HS-5 (cell line): ENCODE data around the gene SHANK3.
"Not testable (repeated sequence)": the region's sequence is repeated elsewhere in the genome, so short reads cannot be mapped to it uniquely, and the experiment has no call there.

Experiments
- DNase-seq: peaks from one replicate; pipeline ENCODE4 v3.0.0-alpha.2; 2012; ENCODE audit warnings: low read depth

The SHANK3 gene

GRCh38 chr22:50653256-50653655 is 19.4 kb upstream of the SHANK3 start:
- DNase-seq: no peak

- DNase-seq: not testable (repeated sequence)
These were observed 18.0 kb upstream of the SHANK3 start for GRCh38 chr22:50654664-50655063.

- DNase-seq: peak; percentile 44
These were observed 16.2 kb upstream of the SHANK3 start for GRCh38 chr22:50656122-50657070.

GRCh38 chr22:50657925-50658324 is 14.7 kb upstream of the SHANK3 start:
- no peak for DNase-seq

GRCh38 chr22:50659711-50660110 is 12.9 kb upstream of the SHANK3 start:
- not testable (repeated sequence) for DNase-seq

- DNase-seq: no peak
These were observed 12.3 kb upstream of the SHANK3 start for GRCh38 chr22:50660306-50660705.

- DNase-seq: no peak
These were observed 7.4 kb upstream of the SHANK3 start for GRCh38 chr22:50665212-50665611.

- DNase-seq: no peak
These were observed 6.9 kb upstream of the SHANK3 start for GRCh38 chr22:50665738-50666137.

GRCh38 chr22:50670513-50670912 is 2.1 kb upstream of the SHANK3 start:
- no peak for DNase-seq

GRCh38 chr22:50670914-50671538 is 1.6 kb upstream of the SHANK3 start:
- no peak for DNase-seq

- DNase-seq: no peak
These were observed 982 bp upstream of the SHANK3 start for GRCh38 chr22:50671641-50672040.

- no peak for DNase-seq
These were observed 582 bp upstream of the SHANK3 start for GRCh38 chr22:50672041-50672440.

- DNase-seq: no peak
These were observed 857 bp downstream of the SHANK3 start for GRCh38 chr22:50673231-50674129.

- DNase-seq: no peak
These were observed 1.5 kb downstream of the SHANK3 start for GRCh38 chr22:50674130-50674500.

GRCh38 chr22:50674606-50675552 is 2.3 kb downstream of the SHANK3 start:
- no peak for DNase-seq

- DNase-seq: no peak
These were observed 3.0 kb downstream of the SHANK3 start for GRCh38 chr22:50675553-50676179.

- DNase-seq: no peak
These were observed 3.6 kb downstream of the SHANK3 start for GRCh38 chr22:50676180-50676636.

- no peak for DNase-seq
These were observed 4.3 kb downstream of the SHANK3 start for GRCh38 chr22:50676661-50677492.

GRCh38 chr22:50677493-50678217 is 5.0 kb downstream of the SHANK3 start:
- no peak for DNase-seq
